NCI-H2227 (cell line): ENCODE data around the gene KRT74.

Experiments
- DNase-seq: peaks from one replicate; lab custom pipeline; 2025; ENCODE audit not compliant: unreplicated experiment; lab: John Stamatoyannopoulos, UW

KRT74 gene

DNA sequence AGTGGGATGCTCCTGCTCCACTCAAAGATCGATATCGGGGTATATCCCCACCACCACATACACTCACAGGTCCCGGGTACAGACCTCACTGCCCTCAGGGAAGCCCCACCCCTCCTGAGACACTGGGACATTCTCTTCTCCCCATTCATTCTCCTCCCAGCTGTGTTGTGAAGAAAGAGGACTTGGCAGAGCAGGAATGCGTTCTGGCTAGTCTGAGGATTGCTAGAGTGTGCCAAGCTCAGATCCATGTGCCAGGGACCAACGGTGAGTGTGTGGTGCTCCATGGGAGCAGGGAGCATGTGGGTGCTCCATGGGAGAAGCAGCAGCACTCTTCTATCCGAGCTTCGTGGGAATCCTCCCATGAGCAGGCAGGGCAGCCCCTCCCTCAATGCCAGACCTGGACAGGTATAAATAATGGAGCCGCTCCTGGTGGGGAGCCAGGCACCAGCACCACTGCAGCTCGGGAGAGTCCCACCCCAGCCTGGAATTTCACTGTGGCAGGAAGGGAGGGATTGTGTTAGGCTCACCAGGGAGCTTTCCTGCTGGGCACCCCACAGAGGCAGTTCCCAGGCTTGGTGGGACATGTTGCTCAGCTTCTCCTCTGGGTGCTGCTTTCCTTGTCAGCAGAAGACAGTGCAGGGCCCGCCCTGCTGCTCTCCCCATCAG, 51.2 kb downstream of the KRT74 start:
- DNase-seq, result no peak

- no peak for DNase-seq
Measured at GRCh38 chr12:52521568-52522266, 51.9 kb downstream of the KRT74 start.

- DNase-seq, result no peak
Measured at GRCh38 chr12:52521175-52521567, 52.5 kb downstream of the KRT74 start.

DNA sequence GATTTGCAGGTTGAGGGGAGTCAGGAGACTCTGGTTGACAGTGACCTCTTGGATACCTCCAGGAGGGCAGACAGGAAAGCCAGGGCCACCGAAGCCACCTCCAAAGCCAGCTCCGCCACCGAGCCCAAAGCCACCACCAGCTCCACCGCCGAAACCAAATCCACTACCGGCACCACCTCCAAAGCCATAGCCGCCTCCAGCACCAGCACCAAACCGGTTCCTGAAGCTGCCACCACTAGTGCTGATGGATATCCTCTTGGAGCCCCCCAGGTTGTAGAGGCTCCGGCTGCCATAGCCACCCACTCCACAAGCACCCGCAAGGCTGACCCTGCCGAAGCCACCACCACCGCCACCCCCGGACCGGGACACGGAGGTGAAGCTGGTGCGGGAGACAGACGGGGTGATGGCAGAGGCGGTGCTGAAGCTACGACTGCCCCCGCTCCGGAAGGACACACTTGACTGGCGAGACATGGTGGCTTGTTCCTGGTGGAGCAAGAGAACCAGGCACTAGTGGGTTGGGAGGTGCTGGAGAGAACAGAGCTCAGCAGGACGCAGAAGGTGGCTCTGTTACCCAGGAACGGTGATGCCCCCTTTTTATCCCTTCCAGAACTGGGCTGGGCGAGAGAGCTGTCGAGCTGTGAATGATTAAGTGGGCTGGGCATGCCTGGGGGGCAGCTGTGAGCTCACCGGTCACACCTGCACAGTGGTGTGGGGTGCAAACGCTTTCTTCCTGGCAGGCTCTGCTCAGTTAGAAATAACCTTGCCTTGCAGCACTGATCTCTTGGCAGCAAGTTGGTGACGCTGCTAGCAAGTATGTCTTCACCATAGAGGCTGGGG, 53.6 kb downstream of the KRT74 start, which contains the start of gene KRT5:
Gene KRT5, minus strand, starts transcription at position 569 of the 837 bp plus-strand sequence. Its CDS starts 98 bp downstream, at position 471.
- no peak for DNase-seq

DNA sequence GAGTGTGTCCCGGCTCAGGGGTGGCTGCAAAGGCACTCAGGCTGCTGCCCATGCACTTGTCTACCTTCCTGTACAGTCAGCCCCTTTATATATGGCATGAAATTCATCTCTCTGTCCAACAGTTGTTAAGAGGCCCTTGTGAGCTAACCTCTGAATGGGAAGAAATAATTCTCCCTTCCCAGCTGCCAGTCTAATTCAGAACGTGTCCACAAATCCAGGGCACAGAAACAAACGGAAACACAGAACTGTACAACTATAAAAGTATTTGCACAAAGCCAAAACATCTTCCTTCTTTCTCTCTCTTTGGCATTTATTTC, 54.3 kb downstream of the KRT74 start:
- DNase-seq, result no peak

DNA sequence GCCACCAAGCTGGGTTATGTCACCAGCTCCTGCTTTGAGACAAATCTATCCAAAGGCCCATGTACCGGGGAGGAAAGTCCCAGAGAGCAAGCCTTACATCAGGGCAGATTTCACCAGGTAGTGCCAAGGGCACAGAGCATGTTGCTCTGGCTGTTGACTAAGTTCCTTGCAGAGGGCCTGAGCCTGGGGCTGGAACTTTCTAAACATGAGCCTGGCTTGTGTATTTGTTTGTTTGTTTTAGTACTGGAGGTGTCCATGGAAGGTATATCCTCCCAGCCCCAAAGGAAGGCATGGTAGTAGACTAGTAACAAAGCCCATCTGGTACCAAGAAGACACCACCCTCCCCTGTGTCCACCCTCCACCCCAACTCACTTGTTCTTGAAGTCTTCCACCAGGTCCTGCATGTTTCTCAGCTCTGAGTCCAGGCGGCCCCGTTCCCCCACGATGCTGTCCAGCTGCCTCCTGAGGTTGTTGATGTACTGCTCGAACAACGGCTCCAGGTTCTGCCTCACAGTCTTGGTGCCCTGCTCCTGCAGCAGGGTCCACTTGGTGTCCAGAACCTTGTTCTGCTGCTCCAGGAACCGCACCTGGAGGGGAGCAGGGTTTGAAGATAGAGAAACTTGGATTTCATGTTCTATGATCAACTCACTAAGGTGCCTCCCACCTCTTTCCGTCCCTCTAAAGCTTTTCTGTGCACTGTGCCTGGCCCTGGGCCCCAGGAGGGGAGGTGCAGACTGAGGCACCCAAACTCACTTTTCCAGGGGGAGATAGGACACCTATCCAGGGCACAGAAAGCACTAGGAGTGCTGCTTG, 54.9 kb downstream of the KRT74 start:
- no peak for DNase-seq

DNA sequence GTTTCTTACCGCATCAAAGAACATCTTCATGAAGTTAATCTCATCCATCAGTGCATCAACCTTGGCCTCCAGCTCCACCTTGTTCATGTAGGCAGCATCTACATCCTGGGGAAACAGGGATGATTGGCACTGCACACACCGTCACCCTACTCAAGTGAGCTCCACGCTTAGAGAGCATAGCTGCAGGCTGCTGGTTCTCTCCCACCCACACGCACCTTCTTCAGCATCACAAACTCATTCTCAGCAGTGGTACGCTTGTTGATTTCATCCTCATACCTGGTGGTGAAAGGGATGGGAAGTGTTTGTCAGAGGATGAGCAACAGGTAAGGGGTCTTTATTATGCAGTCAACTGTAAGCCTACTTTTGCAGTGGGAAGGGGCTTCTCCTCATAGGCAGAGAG, 55.8 kb downstream of the KRT74 start:
- DNase-seq, result no peak

DNA sequence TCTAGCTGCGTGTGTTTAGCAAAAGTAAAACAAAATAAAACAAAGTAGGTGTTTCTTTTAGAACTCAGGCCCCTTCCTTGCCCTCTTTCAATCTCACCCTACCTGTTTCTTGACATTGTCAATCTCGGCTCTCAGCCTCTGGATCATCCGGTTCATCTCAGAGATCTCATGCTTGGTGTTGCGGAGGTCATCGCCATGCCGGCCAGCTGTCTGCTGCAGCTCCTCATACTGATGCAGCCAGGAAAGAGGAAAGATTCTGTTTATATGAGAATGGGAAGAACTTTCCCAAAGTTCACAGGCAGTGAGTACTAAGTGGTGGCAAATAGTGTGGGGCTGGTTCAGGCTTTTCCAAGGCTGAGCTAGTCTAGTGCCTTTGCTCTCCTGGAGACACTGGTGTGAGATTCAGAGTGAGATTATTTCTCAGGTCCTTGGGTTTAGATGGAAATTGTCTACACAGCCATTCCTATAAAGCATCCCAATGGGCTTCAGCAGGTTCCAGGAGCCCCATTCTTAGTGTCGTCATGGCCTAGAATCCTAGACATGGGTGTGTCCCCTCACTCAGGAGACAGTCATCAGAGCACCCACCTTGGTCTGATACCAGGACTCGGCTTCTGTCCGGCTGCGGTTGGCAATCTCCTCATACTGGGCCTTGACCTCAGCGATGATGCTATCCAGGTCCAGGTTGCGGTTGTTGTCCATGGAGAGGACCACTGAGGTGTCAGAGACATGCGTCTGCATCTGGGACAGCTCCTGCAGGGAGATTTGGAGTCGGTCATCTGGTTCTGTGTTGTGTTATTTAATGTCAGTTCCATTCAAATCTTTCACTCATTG, 56.4 kb downstream of the KRT74 start:
- no peak for DNase-seq

- DNase-seq, result no peak
Measured at GRCh38 chr12:52515927-52516831, 57.5 kb downstream of the KRT74 start.
